Activated B cell treated with CpG ODN at 0.5 μM for 24 hours (primary cell): ENCODE measurements around the gene DGKB. TPM values are rescaled to one million over a fixed set of nuclear protein-coding genes. Genes with fewer than 3 reads are reported as not detected.

Experiments used
- ATAC-seq: fragments of 200-7000 bp; cut with Tn5 transposase; one replicate; pipeline ENCODE4 v1.10.0; 2021; ENCODE audit warnings: low read depth, mild to moderate bottlenecking, moderate library complexity
- CTCF ChIA-PET: fragments of 350-600 bp; sonication (Branson Sonifier 250); formaldehyde crosslinking; loops from one replicate; lab custom pipeline; 2021; ENCODE audit warnings: antibody characterized with exemption; lab: Charles Lee
- POLR2A ChIA-PET: fragments of 350-600 bp; sonication (Branson Sonifier 250); formaldehyde crosslinking; loops from one replicate; lab custom pipeline; 2021; ENCODE audit warnings: antibody characterized with exemption; lab: Charles Lee
- DNase-seq: peaks from one replicate; pipeline ENCODE4 v3.0.0; 2022
- H3K27ac Mint-ChIP-seq: one replicate; pipeline ENCODE4 v1.8.0; 2020; ENCODE audit warnings: mixed read lengths
- H3K27me3 Mint-ChIP-seq: one replicate; pipeline ENCODE4 v1.8.0; 2021; ENCODE audit warnings: mixed read lengths
- H3K36me3 Mint-ChIP-seq: one replicate; pipeline ENCODE4 v1.8.0; 2021; ENCODE audit warnings: low read depth, mixed read lengths
- H3K4me1 Mint-ChIP-seq: one replicate; pipeline ENCODE4 v1.8.0; 2021; ENCODE audit warnings: mixed read lengths
- H3K4me3 Mint-ChIP-seq: one replicate; pipeline ENCODE4 v1.8.0; 2020; ENCODE audit warnings: mild to moderate bottlenecking, mixed read lengths
- H3K9me3 Mint-ChIP-seq: one replicate; pipeline ENCODE4 v1.8.0; 2020; ENCODE audit warnings: mixed read lengths
- intact Hi-C: fragments of 100-400 bp; cut with micrococcal nuclease; formaldehyde crosslinking; loops from one replicate; pipeline ENCODE4 v1.15.1; 2024
- total RNA-seq: library from RNA; stranded (reverse); gene quantifications from 2 replicates; pipeline ENCODE4 v1.2.3, GENCODE V29; 2022
- TF ChIP-seq, protein P1 (sequence below): fragments of 200-600 bp; IDR thresholded peaks from one replicate; pipeline ENCODE4 v1.8.0; 2022; ENCODE audit warnings: antibody characterized with exemption, mild to moderate bottlenecking

DGKB gene
- total RNA-seq, 1 donor from 2014 or later: not detected

- ATAC-seq: no peak
- H3K27ac Mint-ChIP-seq: no peak overlapping the region
- H3K9me3 Mint-ChIP-seq: no peaks in the 10 kb centered on the region
- CTCF ChIA-PET: no interaction called here
- TF ChIP-seq, protein P1, sequence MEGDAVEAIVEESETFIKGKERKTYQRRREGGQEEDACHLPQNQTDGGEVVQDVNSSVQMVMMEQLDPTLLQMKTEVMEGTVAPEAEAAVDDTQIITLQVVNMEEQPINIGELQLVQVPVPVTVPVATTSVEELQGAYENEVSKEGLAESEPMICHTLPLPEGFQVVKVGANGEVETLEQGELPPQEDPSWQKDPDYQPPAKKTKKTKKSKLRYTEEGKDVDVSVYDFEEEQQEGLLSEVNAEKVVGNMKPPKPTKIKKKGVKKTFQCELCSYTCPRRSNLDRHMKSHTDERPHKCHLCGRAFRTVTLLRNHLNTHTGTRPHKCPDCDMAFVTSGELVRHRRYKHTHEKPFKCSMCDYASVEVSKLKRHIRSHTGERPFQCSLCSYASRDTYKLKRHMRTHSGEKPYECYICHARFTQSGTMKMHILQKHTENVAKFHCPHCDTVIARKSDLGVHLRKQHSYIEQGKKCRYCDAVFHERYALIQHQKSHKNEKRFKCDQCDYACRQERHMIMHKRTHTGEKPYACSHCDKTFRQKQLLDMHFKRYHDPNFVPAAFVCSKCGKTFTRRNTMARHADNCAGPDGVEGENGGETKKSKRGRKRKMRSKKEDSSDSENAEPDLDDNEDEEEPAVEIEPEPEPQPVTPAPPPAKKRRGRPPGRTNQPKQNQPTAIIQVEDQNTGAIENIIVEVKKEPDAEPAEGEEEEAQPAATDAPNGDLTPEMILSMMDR: no peak
- intact Hi-C loops: no loop called here
- no peaks in the 10 kb centered on the region for H3K27me3 Mint-ChIP-seq
- H3K36me3 Mint-ChIP-seq: no peaks in the 10 kb centered on the region
- POLR2A ChIA-PET: no interaction called here
- no peak for DNase-seq
- no peaks in the 10 kb centered on the region for H3K4me1 Mint-ChIP-seq
- H3K4me3 Mint-ChIP-seq: no peak overlapping the region
Observed at GRCh38 chr7:14219125-14219524, 683.4 kb downstream of the DGKB start.

DNA sequence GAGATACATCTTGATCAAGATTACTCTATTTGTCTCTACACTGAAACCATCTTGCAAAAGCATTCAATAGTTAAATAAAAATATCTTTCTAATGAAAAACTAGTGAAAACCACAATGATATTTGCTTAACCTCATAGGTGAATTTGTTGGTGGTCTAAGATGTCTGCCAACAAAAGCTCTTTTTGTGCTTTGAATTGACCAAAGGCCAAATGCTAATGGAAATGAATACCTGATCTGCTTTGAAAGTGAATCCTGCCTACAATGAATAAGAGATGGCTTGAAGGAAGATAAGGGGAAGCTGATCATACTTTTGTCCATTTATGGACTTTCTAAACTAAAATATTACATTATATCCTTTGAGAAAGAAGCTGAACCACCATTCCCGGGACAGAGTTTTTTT is 684.2 kb downstream of the DGKB start:
- ChIA-PET POLR2A (no interaction called here), CTCF (no interaction called here)
- ATAC-seq: no peak
- Mint-ChIP-seq H3K36me3 (no peaks in the 10 kb centered on the region), H3K27me3 (no peaks in the 10 kb centered on the region), H3K27ac (no peak overlapping the region), H3K4me1 (no peaks in the 10 kb centered on the region), H3K9me3 (no peaks in the 10 kb centered on the region), H3K4me3 (no peak overlapping the region)
- no peak for DNase-seq
- intact Hi-C loops: no loop called here
- TF ChIP-seq, protein P1: no peak

DNA sequence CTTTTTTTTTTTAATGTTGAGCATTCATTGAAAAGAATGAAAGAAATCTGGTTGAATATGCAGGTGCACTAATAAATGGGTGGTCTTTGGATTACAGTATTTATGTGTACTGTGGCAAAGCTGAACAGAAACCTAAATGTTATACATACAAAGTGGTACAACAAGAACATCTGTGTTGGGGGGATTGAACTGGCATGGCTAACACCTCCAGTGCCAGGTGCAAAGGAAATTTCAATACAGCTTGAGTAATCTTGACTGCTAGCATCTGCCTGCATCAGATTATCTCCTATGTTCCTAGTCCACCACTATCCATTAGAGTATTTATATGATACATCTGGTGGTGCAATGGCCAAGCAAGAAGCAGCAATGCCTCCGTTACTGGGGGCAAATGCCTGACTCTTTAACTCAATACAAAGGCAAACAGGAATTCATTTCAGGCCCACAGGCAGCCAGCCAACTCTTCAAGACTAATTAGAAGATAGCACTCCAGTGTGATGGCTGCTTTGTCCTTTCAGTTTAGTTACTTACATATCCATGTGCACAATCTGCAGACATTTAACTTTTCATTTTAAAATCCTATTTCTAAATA is 692.6 kb downstream of the DGKB start:
- no peak overlapping the region for H3K4me3 Mint-ChIP-seq
- no peak overlapping the region for H3K27ac Mint-ChIP-seq
- H3K9me3 Mint-ChIP-seq: peaks cover 5% of the 10 kb centered on the region
- POLR2A ChIA-PET: no interaction called here
- CTCF ChIA-PET: no interaction called here
- DNase-seq (no peak), ATAC-seq (no peak)
- H3K36me3 Mint-ChIP-seq: no peaks in the 10 kb centered on the region
- no peaks in the 10 kb centered on the region for H3K27me3 Mint-ChIP-seq
- TF ChIP-seq, protein P1: no peak
- H3K4me1 Mint-ChIP-seq: no peaks in the 10 kb centered on the region
- intact Hi-C loops: no loop called here

- intact Hi-C loops: no loop called here
- peaks cover 5% of the 10 kb centered on the region for H3K9me3 Mint-ChIP-seq
- ChIA-PET POLR2A (no interaction called here), CTCF (interaction anchor here (0.6 kb wide), 1 partner anchor 57 kb away, joined by 3 read pairs; no protein-coding TSS in a partner anchor)
- no peak for ATAC-seq
- no peaks in the 10 kb centered on the region for H3K27me3 Mint-ChIP-seq
- TF ChIP-seq, protein P1: no peak
- no peak overlapping the region for H3K27ac Mint-ChIP-seq
- H3K36me3 Mint-ChIP-seq: no peaks in the 10 kb centered on the region
- H3K4me3 Mint-ChIP-seq: no peak overlapping the region
- DNase-seq: no peak
- H3K4me1 Mint-ChIP-seq: no peaks in the 10 kb centered on the region
Observed at GRCh38 chr7:14207711-14208110, 694.8 kb downstream of the DGKB start.

DNA sequence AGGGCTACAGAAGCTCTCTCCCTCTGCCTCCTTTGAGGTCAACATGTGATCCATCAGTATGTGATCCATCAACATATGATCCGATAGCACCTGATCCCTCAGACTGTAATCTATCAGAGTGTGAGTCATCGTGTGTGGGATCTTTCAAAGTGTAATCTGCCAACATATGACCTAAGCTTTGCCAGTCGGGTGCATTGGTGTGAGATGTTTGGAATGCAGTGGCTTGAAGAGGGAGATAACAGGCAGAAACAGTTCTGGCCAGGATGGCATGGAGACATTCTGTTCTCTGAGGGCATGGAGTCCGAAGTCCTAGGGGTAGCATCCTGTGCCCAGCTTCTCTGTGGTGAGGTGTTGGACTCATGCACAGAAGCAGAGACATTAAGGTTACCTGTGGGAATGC is 695.4 kb downstream of the DGKB start:
- no peaks in the 10 kb centered on the region for H3K9me3 Mint-ChIP-seq
- no peaks in the 10 kb centered on the region for H3K4me1 Mint-ChIP-seq
- intact Hi-C loops: no loop called here
- H3K27ac Mint-ChIP-seq: no peak overlapping the region
- ATAC-seq (no peak), DNase-seq (no peak)
- no peaks in the 10 kb centered on the region for H3K27me3 Mint-ChIP-seq
- CTCF ChIA-PET: no interaction called here
- H3K36me3 Mint-ChIP-seq: no peaks in the 10 kb centered on the region
- no peak overlapping the region for H3K4me3 Mint-ChIP-seq
- TF ChIP-seq, protein P1: no peak
- POLR2A ChIA-PET: no interaction called here
